Activated CD4-positive, CD25-positive, alpha-beta regulatory T cell treated with anti-CD3 and anti-CD28 coated beads, Interleukin-2, amount 50 U/mL, for 72 hours (primary cell): ENCODE results near the gene MET.
"Not testable (repeated sequence)": the region's sequence is repeated elsewhere in the genome, so short reads cannot be mapped to it uniquely, and the experiment has no call there.

ENCODE experiments used
- DNase-seq: peaks from one replicate; pipeline ENCODE4 v3.0.0; 2021

MET gene

DNA sequence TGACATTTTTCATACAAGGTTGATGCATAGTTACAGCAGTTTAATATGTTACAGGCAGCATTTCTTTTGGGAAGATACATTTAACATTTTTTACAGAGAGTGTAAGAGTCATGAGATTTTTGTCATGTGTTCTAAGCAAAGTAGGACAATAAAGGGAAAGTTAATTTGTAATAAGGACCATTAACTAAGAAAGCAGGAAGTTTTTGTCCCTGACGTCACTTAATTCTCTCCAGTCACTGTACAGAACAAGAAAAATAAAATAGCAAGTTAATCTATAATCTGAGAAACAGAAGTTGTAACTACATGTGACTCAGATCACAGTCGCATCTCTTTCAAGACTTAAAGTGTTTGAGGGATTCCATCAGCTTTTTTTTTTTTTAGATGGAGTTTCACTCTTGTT is 140.9 kb downstream of the MET start:
- no peak for DNase-seq

DNA sequence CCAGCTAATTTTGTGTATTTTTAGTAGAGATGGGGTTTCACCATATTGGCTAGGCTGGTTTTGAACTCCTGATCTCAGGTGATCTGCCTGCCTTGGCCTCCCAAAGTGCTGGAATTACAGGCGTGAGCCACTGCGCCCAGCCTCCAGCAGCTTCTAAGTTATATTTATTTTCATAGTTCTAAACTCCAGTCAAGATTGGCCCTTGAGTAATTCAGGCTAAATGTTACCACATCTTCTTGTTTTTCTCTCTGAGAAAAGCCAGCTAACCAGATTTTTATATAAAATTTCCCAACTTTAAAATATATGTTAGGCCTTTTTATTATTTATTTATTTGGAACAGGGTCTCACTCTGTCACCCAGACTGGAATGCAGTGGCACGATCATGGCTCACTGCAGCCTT is 141.4 kb downstream of the MET start:
- not testable (repeated sequence) for DNase-seq

DNA sequence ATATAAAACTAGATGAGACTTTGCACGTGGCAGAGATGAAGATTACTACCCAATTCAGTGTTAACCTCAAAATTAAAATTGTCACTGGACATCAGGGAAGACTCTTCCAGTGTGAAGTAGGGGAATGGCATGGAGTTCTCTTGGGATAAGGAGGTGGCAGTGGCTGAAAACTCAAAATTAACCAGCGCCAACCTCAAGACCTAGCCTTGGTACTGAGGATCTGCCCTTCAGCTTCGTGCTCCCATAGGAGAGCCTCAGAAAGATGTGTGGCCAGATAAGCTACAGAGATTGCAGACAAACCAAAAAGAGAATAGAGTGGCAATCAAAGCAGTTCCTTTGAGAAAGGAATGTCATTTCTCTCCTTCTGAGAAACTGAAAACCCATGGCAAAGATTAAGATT is 143.0 kb downstream of the MET start:
- no peak for DNase-seq

DNA sequence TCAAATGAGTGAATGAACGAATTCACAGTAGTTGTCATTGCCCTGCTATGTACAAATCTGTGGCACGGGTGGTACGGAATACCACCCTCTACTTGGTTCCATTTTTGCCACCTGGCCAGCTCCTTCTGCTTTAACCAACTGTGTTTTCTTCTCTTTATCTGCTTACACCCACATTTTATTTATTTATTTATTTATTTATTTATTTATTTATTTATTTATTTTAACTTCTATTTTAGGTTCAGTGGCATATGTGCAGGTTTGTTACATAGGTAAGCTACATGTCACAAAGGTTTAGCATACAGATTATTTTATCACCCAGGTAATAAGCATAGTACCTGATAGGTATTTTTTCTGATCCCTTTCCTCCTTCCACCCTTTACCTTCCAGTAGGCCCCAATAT is 148.2 kb downstream of the MET start:
- no peak for DNase-seq

DNA sequence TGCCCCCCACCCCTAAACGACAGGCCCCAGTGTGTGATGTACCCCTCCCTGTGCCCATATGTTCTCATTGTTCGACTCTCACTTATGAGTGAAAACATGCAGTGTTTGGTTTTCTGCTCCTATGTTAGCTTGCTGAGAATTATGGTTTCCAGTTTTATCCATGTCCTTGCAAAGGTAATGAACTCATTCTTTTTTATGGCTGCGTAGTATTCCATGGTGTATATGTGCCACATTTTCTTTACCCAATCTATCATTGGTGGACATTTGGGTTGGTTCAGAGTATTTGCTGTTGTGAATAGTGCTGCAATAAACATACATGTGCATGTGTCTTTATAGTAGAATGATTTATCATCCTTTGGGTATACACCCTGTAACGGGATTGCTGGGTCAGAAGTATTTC is 149.7 kb downstream of the MET start:
- DNase-seq = not testable (repeated sequence)

DNA sequence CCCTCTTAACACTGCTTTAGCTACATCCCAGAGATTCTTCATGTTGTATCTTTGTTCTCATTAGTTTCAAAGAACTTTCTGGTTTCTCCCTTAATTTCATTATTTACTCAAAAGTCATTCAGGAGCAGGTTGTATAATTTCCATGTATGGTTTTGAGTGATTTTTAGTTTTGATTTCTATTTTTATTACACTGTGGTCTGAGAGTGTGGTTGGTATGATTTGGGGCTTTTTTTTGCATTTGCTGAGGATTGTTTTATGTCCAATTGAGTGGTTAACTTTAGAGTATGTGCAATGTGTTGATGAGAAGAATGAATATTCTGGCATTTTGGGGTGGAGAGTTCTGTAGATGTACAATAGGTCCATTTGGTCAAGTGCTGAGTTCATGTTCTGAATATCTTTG is 152.5 kb downstream of the MET start:
- DNase-seq = no peak

DNA sequence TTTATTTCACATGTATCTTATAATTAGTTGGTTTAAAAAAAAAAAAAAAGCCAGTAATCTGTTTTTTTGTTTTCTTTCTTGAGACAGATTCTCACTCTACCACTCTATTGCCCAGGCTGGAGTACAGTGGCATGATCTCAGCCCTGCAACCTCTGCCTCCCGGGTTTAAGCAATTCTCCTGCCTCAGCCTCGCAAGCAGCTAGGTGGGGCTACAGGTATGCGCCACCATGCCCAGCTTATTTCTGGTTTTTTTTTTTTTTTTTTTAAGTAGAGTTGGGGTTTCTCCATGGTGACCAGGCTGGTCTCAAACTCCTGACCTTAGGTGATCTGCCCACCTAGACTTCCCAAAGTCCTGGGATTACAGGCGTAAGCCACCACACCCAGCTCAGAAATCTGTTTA is 156.3 kb downstream of the MET start:
- DNase-seq = no peak

DNA sequence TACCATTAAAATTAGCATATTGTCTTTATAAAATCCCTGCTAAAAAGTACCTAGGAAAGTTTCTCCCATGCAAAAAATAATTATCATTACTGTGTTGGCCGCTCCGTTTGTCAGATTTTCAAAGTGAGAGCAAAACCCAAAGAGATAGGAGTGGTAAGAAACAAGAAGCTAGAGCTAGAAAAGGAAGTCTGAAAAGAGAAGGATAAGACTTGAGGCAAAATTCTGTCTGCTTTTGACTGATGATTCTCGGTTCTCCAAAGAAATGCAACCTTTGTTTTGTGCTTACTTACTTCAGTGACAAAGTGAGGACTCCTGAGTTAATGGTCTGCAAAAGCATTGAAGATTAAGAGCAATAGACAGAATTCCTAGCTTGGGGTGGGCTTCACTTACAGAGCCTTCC is 157.0 kb downstream of the MET start:
- DNase-seq = no peak

DNA sequence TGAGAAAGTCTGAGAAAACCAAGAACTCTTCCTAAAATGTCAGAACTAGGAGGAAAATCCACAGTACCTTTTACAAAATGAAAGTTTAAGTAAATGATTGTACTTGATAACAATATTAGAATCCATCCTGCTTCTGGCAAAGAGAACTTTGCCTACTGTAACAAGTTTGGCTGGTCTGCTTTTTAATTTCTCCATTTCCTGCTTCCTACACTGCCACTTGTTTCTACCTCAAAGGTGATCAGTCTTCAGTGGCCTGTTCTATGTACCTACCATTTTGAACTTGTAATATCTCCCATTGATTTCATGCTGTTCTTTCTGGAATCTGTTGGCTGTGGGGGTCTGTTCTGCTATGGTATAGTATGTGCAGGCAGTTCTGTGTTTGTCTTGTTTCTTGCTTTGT is 157.5 kb downstream of the MET start:
- DNase-seq = no peak

DNA sequence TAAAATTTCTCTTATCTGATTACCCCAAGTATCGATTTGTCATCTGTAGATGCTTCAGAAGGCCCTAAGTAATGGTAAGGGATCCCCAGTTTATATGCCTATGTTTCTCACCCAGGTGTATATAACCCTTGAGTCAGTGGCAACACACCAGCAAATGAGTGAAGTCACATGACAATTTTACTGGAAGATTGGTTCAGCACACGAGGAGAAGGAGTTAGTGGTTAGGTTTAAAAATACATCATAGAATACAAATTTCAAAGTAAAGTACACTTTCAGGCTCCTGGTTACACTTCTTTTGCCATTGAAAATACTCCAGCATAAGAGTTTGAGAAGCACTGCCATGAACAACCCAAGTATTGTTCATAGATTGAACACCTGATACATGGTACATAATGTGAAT is 160.7 kb downstream of the MET start:
- DNase-seq = no peak

DNA sequence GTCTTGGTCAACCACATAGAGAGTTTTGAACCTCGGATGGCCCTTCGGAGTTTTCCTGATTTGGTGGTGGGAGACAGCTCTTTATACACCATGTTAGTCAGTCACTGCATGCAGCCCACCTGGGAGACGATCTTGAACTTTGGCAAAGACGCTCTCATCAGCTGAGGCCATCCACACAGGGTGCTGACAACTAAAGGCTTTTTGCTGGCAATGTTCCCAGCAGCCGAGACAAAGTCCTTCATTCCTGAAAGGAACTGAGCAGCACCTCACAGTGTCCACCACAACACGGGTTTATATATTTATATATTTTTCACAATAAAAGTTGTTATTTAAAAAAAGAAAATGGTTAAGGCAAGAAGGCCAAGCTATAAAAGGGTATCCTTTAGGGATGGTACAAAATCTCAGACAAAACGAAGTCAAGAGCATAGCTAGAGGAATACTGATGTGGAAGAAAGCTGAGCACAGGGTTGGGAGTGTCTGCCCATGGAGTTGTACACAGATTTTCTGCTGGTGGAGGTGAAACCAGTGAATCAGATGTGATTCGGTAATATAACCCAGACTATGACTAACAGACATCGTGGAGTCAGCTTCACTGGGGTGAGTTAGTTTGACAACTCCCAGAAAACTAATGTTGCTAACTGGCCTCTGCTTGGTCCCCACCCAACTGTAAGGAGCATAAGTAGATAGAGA is 163.0 kb downstream of the MET start:
- DNase-seq = no peak

DNA sequence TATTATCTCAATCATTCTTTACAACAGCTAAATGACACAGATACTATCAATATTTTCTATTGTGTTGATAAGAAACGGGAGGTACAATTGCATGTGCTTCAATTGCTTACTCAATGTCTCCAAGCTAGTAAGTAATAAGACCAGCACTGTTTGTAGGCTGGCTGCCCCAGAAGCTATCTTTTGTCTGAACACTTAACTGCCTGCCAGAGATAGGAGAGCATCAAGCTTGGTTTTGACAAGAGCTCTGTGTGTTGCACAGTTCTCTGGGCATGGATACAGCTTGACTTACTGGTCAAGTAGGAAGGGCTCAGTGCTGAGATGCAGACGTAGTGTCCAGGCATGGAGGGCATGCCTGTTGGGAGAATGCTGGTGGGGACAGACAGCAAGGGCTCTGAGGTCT is 164.1 kb downstream of the MET start:
- DNase-seq = no peak

DNA sequence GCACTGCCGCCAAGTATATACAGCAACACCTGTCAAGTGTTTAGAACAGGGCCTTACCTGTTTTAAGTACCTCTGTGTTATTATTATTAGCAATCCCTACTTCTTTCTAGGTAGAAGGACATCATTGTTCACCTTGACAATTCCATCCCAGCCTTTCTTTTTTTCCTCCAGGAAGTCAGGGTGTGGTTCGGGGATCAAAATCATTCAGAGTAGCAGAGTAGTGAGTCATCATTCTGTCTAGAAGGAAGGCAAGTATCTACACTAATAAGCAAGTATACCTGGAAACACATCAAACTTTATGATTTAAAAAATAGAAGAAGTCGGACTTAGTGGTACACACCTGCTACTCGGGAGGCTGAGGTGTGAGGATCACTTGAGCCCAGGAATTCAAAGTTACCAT is 164.9 kb downstream of the MET start:
- no peak for DNase-seq

DNA sequence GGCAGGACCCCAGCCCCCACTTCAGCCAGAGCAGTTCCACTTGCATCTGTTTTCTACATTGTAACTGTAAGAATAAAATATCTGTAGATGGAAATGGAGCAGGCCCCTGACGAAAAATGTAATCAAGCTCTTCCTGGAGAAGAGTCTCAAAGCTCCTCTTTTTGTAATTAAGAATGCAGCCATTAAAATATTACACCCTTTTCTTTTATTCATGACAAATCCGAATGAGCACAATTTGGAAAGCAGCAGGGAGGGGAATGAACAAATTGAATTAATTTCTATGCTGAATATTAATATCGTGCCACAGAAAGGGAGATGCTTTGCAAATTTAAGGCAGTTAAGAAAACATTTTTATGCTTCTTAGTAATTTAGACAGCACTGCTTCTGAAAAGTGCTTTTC is 165.6 kb downstream of the MET start:
- no peak for DNase-seq

DNA sequence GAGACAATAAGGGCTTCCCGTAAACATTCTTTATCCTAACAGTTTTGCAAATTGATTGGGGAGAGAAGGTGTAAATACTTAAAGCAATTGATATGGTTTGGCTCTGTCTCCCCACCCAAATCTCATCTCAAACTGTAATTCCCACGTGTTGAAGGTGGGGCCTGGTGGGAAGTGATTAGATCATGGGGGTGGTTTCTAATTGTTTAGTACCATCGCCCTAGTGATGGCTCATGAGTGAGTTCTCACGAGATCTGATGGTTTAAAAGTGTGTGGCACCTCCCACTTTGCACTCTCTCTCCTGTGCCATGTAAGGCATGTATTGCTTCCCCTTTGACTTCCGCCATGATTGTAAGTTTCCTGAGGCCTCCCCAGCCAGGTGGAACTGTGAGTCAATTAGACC is 168.3 kb downstream of the MET start:
- no peak for DNase-seq

DNA sequence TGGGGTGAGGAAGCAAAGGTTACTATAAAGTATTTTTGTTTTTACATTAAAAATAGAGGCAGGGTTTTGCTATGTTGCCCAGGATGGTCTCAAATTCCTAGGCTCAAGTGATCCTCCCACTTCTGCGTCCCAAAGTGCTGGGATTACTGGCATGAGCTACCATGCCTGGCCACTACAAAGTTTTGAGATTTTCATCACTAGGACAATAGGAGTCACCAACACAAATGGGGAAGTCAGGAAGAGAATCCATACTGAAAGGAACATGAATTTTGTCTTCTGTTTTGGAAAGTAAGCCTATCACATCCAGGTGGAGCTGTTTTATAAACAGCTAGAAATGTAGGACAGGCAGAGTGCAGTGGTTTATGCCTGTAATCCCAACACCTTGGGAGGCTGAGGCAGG is 170.4 kb downstream of the MET start:
- no peak for DNase-seq

DNA sequence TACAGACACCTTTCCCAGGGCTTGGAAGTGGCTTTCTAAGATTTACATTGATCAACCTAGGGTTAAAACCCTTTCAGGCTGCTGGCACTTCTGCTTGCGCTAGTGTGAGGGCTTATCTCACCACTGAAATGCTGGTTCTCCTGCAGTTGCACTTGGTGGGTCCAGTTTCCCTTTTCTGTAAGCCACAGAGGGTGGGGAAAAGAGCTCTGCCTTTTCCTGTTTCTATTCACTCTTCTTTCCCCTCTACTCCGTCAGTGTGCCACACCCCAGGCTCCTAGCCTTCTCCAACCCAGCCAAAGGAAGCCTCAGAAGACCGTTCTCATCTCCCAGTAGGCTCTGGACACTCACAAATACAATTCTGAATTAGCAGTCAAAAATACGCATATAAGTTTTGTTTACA is 171.4 kb downstream of the MET start:
- no peak for DNase-seq
